MCF 10A (cell line): Measurements from ENCODE around the gene CYBA. TPM values are rescaled to one million over a fixed set of nuclear protein-coding genes. Genes with fewer than 3 reads are reported as not detected.
A peak's percentile ranks its signal among the peaks of the same experiment; 100 is the strongest.

ENCODE experiments used
- BruUV-seq: library from RNA; stranded (reverse); fragments of 400-500 nt; replicated peaks from 2 replicates; lab custom pipeline; 2021; lab: Mats Ljungman, UMichigan
- CTCF ChIA-PET: fragments of 300-600 bp; sonication (Branson Sonifier 250); formaldehyde crosslinking; extraction: SDS; loops from one replicate; lab custom pipeline; 2021; ENCODE audit warnings: antibody characterized with exemption, inconsistent platforms; lab: Yijun Ruan, JAX
- POLR2A ChIA-PET: fragments of 300-600, 350-650 bp; sonication (Branson Sonifier 250); formaldehyde crosslinking; extraction: SDS; loops from one replicate; lab custom pipeline; 2020; ENCODE audit warnings: antibody characterized with exemption, inconsistent platforms; lab: Yijun Ruan, JAX
- DNase-seq: peaks from one replicate; pipeline ENCODE4 v3.0.0-alpha.2; 2018; ENCODE audit not compliant: unreplicated experiment
- H3K27ac Mint-ChIP-seq: one replicate; pipeline ENCODE4 v1.8.0; 2022; ENCODE audit warnings: mild to moderate bottlenecking, low read depth, mixed read lengths; ENCODE audit not compliant: unreplicated experiment
- H3K27me3 Mint-ChIP-seq: one replicate; pipeline ENCODE4 v1.8.0; 2022; ENCODE audit warnings: mixed read lengths; ENCODE audit not compliant: insufficient read depth, unreplicated experiment
- H3K36me3 Mint-ChIP-seq: one replicate; pipeline ENCODE4 v1.8.0; 2022; ENCODE audit warnings: mild to moderate bottlenecking, moderate library complexity, mixed read lengths; ENCODE audit not compliant: insufficient read depth, unreplicated experiment
- H3K4me1 Mint-ChIP-seq: one replicate; pipeline ENCODE4 v1.8.0; 2022; ENCODE audit warnings: mixed read lengths; ENCODE audit not compliant: insufficient read depth, unreplicated experiment
- H3K4me3 Mint-ChIP-seq: one replicate; pipeline ENCODE4 v1.8.0; 2022; ENCODE audit warnings: mild to moderate bottlenecking, moderate library complexity, mixed read lengths; ENCODE audit not compliant: unreplicated experiment
- H3K9me3 Mint-ChIP-seq: one replicate; pipeline ENCODE4 v1.8.0; 2022; ENCODE audit warnings: mixed read lengths; ENCODE audit not compliant: unreplicated experiment
- CTCF ChIP-seq: fragments of 200-600 bp; IDR thresholded peaks from one replicate; pipeline ENCODE4 v1.8.0; 2022; ENCODE audit warnings: antibody characterized with exemption, mild to moderate bottlenecking; ENCODE audit not compliant: unreplicated experiment
- intact Hi-C: fragments of 100-400 bp; cut with micrococcal nuclease; formaldehyde crosslinking; loops from 2 replicates; pipeline ENCODE4 v1.14.1; 2022
- total RNA-seq: library from RNA; stranded (reverse); gene quantifications from 2 replicates; pipeline ENCODE4 v1.2.3, GENCODE V29; 2022

Gene CYBA
- total RNA-seq, 1 experiment from 2014 or later: 0.84 TPM

GRCh38 chr16:88634141-88634993, 16.5 kb downstream of the CYBA start:
- Mint-ChIP-seq H3K4me3 (peak overlapping the region; percentile 50), H3K27me3 (no peaks in the 10 kb centered on the region), H3K27ac (no peak overlapping the region), H3K9me3 (no peaks in the 10 kb centered on the region), H3K4me1 (peaks cover 16% of the 10 kb centered on the region), H3K36me3 (peaks cover 34% of the 10 kb centered on the region)
- POLR2A ChIA-PET: no interaction called here
- no TSS peak for BruUV-seq
- DNase-seq: peak; percentile 70
- TF ChIP-seq CTCF: no peak
- CTCF ChIA-PET: no interaction called here
- intact Hi-C loops: no loop called here

- Mint-ChIP-seq H3K9me3 (no peaks in the 10 kb centered on the region), H3K4me1 (peaks cover 16% of the 10 kb centered on the region), H3K27me3 (no peaks in the 10 kb centered on the region), H3K4me3 (no peak overlapping the region), H3K27ac (no peak overlapping the region), H3K36me3 (peaks cover 37% of the 10 kb centered on the region)
- intact Hi-C loops: no loop called here
- no TSS peak for BruUV-seq
- no peak for TF ChIP-seq CTCF
- DNase-seq: peak; percentile 35
- ChIA-PET POLR2A (interaction anchor here (0.6 to 1.2 kb wide), 2 partner anchors 13 to 419 kb away, joined by 3 to 4 read pairs; no protein-coding TSS in a partner anchor), CTCF (interaction anchor here (0.6 kb wide), 1 partner anchor 71 kb away, joined by 5 read pairs; no protein-coding TSS in a partner anchor)
Observed at GRCh38 chr16:88633684-88634140, 17.1 kb downstream of the CYBA start.

GRCh38 chr16:88632587-88632930, 18.3 kb downstream of the CYBA start:
- no peak for TF ChIP-seq CTCF
- peaks cover 36% of the 10 kb centered on the region for H3K36me3 Mint-ChIP-seq
- peaks cover 16% of the 10 kb centered on the region for H3K4me1 Mint-ChIP-seq
- H3K4me3 Mint-ChIP-seq: no peak overlapping the region
- no peak overlapping the region for H3K27ac Mint-ChIP-seq
- H3K9me3 Mint-ChIP-seq: no peaks in the 10 kb centered on the region
- CTCF ChIA-PET: interaction anchor here (0.7 to 0.9 kb wide), 2 partner anchors 13 to 128 kb away, joined by 3 read pairs; no protein-coding TSS in a partner anchor
- intact Hi-C loops: no loop called here
- no peaks in the 10 kb centered on the region for H3K27me3 Mint-ChIP-seq
- BruUV-seq: no TSS peak
- no peak for DNase-seq
- POLR2A ChIA-PET: interaction anchor here (0.7 to 1.2 kb wide), 3 partner anchors 12 to 1390 kb away, joined by 3 to 4 read pairs (median 3); no protein-coding TSS in a partner anchor

- intact Hi-C loops: no loop called here
- CTCF ChIA-PET: no interaction called here
- no peaks in the 10 kb centered on the region for H3K27me3 Mint-ChIP-seq
- no peak for TF ChIP-seq CTCF
- H3K4me3 Mint-ChIP-seq: no peak overlapping the region
- H3K27ac Mint-ChIP-seq: no peak overlapping the region
- H3K9me3 Mint-ChIP-seq: no peaks in the 10 kb centered on the region
- no TSS peak for BruUV-seq
- POLR2A ChIA-PET: interaction anchor here (0.7 kb wide), 2 partner anchors 160 to 1390 kb away, joined by 3 read pairs; no protein-coding TSS in a partner anchor
- H3K36me3 Mint-ChIP-seq: peaks cover 40% of the 10 kb centered on the region
- DNase-seq: no peak
- H3K4me1 Mint-ChIP-seq: peaks cover 12% of the 10 kb centered on the region
Observed at GRCh38 chr16:88631920-88632586, 18.8 kb downstream of the CYBA start.
